ENCODE measurements around the gene TNK1.

TNK1 gene

DNA sequence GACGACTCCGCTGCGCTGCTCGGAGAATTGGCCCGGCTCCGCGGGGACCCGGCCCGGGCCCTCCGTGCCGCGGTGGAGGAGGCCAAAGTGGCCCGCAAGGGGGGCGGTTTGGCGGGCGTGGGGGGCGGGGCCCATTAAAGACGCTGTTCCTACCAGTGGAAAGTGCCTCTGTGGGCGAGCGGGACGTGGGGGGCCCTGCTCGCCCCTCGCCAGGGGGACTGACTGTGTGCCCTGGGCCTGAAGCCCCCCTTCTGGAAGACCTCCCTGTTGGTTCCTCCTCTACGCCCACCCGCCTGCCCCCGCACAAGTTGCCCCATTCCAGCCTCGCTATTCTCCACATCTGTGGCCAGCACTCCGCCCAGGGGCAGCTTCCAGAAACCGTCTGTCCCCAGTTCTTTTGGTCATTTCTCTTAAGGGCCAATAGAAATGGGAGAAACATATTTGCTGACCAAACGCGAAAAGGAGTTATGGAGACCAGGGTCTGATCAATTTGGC is 56.5 kb downstream of the TNK1 start:
- no peak for DNase-seq

DNA sequence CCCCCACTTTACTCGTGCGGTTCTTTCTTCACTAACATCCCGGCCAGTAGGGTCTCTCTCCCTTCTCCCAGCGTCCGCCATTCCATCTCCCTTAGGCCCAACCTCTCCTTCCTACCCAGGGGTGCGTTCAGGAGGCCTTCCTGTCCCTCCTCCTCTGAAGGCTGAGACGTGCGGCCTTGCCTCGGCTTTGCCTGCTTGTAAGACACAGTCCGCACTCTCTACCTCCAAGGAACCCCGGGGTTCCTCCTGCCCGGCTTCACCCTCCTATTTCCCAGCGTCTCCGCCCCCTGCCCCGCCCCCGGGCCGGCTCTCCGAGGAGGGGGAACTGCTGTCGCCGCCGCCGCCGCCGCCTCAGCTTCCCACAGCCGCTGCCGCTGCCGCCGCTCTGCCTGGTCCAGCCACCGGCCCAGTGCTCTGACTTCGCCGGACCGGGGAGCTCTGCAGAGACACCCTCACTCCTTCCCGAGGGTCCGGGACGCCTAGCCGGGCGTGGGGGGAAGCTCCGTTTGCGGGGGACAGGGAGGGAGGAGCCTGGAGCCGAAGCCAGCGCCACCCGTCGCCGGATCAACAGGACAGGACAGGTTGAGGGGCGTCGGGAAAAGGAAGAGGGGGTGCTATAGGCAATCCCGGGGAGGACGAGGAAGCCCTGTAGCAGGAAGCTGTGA is 57.2 kb downstream of the TNK1 start:
- no peak for DNase-seq

DNA sequence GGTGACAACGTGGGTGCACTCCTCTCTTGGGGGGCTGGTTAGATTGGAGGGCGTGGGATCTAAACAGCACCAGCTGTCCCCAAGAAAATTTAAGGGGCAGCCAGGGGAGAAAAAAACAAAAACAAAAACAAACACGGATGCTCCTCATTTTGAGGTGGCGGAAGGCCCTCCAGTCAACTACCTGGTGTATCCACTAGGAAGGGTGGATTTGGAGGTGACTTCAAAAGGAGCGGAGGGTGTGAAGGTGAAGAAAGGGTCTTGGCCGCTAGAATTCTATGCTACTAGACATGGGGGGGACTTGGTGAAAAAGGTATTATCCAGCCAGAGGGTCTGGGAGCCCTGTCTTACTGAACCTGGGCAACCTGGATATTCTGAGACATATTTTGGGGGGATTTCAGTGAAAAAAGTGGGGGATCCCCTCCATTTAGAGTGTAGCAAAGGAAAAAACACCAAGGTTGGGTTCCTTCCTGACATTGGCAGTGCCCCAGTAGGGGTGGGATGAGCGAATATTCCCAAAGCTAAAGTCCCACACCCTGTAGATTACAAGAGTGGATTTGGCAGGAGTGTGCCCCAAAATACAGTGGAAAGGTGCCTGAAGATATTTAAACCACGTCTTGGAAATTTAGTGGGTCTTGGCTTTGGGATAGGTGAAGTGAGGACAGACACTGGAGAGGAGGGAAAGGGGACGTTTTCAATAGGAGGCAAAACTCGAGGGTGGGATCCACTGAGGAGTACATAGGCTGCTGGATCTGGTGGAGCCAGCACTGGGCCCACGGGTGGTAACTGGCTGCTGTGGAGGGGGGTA is 58.0 kb downstream of the TNK1 start:
- DNase-seq, result no peak

Measured in NCI-H2081 (cell line).